Erythroblast (primary cell): Measurements from ENCODE around the gene RAB43.

Source experiments
- DNase-seq, 2 experiments: peaks; one replicate each; lab custom pipeline; 2025; lab: John Stamatoyannopoulos, UW
- GATA1 ChIP-seq: IDR thresholded peaks from 2 replicates; pipeline ENCODE4 v1.6.1; 2011; ENCODE audit warnings: low read depth, mild to moderate bottlenecking, control low read depth, low read length, moderate library complexity
- POLR2A ChIP-seq: IDR thresholded peaks from 2 replicates; pipeline ENCODE4 v1.6.1; 2011; ENCODE audit warnings: mild to moderate bottlenecking, low read length

Gene RAB43

DNA sequence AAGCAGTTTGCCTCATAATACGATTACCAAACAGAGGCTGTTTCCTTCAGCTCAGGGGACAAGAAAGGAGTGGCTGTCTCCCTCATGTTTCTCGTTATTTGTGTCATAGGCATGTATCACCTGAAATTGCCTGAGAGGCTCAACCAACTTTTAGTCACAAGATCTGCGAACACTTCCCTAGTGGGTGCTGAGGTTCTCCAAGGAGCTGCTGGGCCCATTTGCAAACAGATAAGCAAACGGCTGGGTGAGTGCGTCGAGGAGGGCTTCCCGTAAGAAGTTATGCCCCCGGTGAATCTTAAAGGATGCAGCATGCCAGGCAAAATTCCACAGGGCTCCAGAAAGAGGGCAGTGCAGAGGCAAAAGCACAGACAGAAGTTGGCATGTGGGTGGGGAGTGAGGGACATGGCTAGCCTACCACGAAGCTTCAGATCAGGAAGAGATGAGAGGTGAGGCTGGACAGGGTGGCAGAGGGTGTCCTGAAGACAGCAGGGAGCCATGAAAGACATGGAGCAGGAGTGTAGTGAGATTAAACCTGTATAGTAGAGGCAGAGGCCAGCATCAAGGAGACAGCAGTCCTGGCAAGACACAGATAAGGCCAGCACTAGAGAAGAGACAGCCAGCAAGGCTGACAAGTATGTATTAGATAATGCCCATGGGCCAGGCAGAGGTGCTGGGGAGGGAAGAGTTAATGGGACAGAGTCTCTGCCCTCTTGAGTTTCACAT, 65.0 kb downstream of the RAB43 start:
- TF ChIP-seq GATA1 (peak; percentile 67), POLR2A (peak; percentile 69)
- DNase-seq = peak; percentile 85 to 95

DNA sequence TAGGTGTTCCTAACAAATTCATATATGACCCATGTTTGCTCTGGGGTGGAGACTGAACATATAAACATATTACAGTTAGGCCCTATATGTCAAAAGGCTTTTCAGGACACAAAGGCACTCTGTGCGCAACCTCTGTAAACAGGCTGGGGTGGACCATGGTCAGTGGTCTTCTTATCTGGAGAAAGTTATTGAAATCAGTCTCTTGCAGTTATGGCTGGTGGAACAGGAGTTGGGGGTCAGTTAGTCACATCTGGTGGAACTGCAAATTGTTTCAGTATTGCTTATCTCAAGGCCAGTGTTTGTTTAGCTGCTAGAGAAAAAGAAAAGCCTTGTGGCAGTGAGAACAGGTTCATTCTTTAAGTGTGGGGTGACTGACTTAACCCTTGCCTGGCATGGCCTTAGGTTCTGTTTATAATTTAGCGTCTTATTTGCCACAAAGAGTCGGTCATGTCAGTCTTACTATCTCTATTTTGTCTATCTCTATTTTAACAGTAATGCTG, 66.9 kb downstream of the RAB43 start:
- peak; percentile 74 to 94 for DNase-seq
- TF ChIP-seq POLR2A = peak; percentile 21
- TF ChIP-seq GATA1 = peak; percentile 19

DNA sequence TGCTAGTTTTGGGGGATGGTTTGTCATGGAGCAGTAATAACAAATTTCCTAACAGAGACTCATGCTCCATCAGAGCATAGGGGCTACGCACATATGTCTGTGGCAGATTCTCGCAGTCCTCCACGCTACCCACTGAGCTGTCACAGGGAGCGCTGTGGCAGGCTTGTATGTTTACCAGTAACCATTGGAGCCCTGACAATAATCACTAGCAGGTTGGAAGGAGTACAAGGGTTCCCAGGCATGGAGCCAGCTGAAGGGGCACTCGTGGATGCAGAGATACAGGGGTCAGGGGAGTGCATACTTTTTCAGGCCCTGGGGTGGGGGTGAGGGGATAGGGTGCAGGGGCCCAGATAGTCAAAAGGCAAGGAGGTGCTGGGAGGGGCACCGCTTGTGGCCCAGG, 68.9 kb downstream of the RAB43 start:
- TF ChIP-seq POLR2A = no peak
- TF ChIP-seq GATA1 = no peak
- DNase-seq = peak; percentile 79 to 93

DNA sequence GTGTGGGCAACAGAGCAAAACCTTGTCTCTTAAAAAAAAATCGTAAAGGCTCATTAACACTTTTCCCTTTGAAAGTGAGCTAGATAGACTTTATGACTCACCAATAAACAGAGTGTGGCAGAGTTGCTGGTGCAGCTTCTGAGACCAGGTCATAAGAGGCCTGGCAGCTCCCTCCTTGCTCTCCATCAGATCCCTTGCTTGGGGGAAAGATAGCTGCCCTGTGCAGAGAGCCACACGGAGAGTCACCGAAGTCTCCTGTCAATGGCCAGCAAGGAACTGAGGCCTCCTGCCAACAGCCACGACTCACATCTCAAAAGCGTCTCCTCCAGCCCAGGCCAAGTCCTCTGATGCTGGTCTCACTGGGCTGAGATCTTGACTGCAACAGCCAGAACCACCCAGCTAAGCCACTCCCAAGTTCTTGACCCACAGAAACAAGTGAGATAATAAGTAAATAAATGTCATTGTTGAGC, 69.7 kb downstream of the RAB43 start:
- DNase-seq = peak; percentile 73 to 76
- peak; percentile 14 for TF ChIP-seq POLR2A
- no peak for TF ChIP-seq GATA1

DNA sequence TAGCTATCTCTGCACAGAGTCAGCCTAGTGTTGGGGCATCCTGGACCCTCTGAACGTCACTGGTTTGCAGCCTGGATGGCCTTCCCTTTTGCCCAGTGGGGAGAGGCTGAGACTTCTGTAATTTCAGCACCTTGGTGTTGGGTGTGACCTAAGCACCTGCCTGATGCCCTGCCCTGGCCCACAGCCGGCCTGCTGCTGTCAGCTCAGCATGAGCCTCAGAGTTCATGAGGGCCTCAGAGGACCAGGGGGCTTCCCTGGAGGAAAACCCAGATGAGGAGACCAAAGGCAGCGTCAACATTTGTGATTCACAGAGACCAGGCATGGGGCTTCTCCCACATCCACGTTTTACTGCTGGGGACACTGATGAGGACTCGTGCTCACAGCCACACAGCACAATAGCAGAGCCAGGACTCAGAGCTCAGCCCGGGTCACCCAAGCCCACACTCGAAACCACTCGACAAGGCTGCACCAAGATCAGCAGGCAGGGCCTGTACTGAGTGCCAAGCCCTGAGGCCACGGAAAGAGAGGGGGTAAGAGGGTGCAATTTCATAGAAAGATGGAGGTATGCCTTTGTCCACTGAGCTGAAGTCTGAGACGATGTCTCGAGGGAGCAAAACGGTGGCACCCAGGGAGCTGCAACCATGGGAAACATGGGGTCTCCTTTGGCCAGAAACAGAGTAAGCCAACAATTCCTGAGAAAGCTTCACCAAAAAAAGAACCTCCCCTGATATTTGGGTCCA, 70.9 kb downstream of the RAB43 start:
- TF ChIP-seq POLR2A (no peak), GATA1 (no peak)
- DNase-seq = no peak

DNA sequence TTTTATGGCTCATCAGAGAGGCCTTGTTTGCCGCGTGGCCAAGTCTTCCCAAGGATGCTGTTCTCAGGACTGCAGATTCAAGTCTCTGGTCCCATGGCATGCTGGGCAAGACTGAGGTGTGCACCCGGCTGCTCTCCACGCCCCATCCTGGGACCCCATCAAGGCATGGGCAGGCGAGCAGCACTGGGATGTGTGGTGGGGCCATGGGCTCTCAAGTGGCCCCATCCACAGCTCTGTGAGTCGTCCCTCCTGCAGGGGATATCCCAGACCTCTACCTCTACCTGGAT, 74.1 kb downstream of the RAB43 start:
- no peak for DNase-seq
- TF ChIP-seq GATA1 (no peak), POLR2A (no peak)

DNA sequence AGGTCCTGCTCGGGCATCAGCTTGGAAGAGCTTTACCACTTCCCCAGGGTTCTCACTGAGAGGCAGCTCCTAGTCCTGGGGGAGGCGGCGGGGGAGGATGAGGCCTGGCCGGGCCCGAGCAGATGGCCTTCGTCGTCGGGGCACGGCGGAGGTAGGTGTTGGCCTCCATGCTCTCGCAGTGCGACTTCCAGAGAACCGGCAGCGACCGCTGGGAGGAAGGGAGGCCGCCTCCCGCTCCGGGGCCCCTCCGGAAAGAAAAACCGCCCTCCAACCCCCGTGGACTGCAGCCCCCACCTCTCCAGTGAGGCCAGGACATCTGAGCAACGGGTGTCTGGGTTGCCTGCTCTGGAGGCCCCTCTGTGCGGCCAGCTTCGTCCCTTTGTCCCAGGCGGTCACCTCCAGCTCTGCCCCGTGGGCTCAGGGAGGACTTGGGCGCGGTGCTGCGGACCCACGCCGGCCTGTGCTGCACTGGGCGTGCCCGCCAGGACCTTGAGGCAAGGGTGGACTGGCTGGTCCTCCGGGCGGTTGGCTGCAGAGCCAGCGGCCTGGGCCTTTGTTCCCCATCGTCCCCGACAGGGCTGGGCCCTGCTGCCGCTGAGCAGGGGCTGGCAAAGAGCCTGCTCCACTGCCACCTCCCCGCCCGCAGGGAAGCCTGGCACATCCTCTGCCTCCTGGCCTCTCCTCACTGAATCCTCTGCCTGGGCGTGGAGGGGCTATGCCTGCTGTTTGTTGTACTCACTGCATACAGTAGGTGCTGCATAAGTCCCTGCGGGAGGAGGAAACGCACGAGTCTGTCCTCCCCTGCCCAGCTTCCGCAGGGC, 74.7 kb downstream of the RAB43 start:
- no peak for DNase-seq
- TF ChIP-seq POLR2A (no peak), GATA1 (no peak)

DNA sequence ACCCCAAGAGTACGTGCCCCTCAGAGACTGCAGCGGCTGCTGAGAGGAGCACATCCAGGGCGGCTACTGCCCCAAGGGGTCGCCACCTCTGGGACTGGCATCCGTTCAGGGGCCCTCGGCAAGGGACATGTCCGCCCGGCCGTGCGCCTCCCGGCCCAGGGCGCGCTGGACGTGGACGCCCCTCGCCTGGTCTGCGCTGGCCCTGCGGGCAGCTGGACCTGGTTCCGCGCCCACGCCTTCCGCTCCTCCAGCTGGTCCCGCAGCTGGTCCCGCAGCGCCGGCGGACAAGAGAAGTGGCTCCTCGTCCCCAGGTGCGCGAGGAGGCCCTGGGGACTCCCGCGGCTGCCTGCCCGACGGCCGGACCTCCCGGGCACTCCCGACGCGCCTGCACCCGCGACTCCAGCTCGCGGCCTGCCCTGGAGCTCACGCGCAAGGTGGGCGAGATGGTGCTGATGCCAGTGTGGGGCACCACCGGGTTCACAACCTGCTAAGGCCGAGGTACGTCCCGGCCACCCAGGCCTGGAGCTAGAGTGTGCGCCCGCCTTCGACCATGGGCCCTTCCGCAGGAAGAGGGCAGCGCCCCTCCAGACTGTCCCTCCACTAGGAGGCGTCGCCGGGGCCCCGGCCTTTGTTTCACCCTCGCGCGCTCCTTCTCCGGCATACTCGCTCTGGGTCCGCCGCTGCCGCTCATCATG, 75.4 kb downstream of the RAB43 start:
- DNase-seq = peak; percentile 17 to 46
- TF ChIP-seq GATA1 = no peak
- no peak for TF ChIP-seq POLR2A

DNA sequence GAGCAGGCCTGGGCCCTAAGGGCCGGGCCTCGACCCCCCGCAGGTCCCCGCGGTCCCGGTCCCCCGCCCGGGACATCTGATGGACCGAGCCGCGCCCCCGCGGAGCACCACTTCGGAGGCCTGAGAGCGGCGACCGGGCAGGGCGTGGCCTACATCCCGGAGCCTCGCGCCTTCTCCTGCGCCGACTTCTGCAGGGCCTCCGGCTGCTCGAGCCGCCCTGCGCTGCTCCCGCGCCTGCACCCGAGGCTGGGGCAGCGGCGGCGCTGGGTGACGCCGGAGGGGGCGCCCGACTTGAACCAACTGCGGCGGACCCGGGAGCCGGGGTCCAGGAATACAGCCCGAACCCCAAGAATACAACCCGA, 75.9 kb downstream of the RAB43 start:
- peak; percentile 54 to 70 for DNase-seq
- no peak for TF ChIP-seq POLR2A
- TF ChIP-seq GATA1 = no peak

DNA sequence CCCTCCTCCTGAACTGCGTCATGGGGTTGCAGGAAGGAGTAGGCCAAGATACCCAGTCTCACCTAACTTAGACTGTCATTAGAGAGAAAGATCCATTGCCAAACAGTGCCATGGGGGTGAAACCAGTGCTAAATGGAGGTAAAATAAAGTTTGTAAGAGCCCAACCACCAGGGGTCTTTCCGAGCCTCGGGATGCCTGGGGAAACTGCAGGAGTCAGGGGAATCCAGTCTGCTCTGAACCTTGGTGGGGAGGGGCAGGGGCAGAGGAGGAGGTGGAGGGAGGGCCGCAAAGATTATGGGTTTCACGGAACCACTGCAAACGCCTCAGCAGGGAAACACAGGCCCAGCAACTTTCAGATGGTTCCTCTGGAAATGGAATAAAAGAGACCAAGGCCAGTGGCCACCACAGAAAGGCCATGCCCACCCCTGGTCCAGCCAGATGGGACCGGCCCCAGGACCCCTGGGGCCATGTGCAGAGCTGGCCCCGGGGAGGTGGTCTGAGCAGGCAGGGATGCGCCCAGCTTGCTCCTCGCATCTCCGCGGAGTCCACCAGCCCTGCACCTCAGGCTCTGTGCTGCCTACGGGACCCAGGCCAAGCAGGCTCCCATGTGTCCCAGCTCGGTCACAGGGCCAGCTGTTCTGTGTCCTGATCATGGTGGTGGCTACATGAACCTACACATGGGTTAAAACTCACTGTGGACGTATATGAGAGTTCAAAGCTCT, 80.9 kb downstream of the RAB43 start:
- DNase-seq = no peak

DNA sequence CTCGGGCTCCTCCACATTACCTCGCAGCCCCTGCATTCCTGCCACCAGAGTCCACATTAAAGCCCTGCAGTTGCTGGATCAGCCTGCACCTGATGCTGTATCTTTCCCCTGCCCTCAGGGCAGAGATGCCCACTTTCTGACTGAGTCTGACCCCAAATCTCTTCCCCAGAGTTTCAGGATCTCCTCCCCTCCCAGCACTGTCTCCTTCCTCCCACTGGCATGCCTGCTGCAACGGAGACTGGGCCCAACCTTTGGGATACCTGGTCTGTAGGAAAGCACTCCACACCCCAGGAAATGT, 81.6 kb downstream of the RAB43 start:
- no peak for TF ChIP-seq GATA1
- no peak for TF ChIP-seq POLR2A
- DNase-seq = no peak

More for the DNA sequence above, 80.9 kb downstream of the RAB43 start:
- TF ChIP-seq GATA1 (no peak), POLR2A (no peak)

DNA sequence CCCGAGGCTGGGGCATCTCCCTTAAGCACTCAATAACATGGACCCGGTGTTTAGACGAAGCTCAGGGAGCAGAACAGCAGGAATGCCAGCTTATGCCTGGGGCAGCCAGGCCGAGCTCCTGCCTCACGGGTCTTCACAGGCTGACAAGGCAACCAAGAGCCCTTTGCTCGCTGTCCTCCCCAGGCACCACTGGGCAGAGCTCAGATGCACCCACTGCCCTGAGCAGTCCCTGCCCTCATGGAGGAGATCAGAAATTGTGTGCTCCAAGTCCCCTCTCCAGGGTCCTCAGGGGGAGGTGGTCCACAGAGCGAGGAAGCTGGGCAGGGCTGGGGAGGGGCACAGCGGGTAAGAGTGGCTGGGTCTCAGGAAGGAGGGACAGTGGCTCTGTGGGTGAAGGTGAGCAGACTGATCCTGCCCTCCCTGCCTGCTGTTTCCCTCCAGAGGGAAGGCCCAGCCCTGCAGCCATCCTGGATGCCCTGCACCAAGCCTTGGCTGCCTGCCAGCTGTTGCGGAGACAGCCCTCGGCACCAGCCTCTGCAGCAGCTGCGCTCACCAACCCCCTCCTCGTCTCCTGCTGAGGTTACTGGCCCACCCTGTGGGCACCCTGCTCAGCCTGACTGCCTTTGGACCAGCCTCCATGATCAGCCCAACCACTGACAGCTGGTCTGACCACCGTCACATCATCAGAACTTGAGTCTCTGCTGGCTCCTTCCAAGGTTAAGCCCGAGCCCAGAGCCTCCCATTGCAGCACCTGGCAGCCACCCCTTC, 82.1 kb downstream of the RAB43 start:
- no peak for TF ChIP-seq POLR2A
- no peak for TF ChIP-seq GATA1
- DNase-seq = no peak
